22Rv1 (cell line): ENCODE measurements around the gene KRT4.

Experiments used
- ZFX ChIP-seq: fragments of 450-650 bp; IDR thresholded peaks from 2 replicates; pipeline ENCODE4 v1.6.1; 2017; ENCODE audit warnings: antibody characterized with exemption, borderline replicate concordance
- TF ChIP-seq, protein P1 (sequence below): fragments of 450-650 bp; IDR thresholded peaks from 2 replicates; pipeline ENCODE4 v1.5.1; 2017; ENCODE audit warnings: mild to moderate bottlenecking

DNA sequence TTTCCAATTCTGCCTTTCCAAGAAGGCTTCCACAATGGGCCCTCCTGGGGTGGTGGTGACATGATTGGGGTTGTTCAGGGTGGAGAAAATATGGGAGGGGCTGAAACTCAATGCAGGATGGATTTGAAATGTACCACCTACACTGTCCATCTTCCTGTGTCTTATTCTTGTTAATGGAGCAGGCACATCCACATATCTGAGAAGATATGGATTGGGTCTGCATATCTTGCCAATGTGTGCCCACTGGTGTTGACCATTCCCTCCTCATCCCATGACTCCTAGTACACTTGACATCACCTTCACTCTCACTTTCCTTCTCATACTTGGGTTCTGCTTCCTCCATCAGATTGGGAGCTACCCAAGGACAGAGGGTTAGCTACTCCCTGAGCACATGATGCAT lies 44.0 kb downstream of the KRT4 start:
- TF ChIP-seq, protein P1, sequence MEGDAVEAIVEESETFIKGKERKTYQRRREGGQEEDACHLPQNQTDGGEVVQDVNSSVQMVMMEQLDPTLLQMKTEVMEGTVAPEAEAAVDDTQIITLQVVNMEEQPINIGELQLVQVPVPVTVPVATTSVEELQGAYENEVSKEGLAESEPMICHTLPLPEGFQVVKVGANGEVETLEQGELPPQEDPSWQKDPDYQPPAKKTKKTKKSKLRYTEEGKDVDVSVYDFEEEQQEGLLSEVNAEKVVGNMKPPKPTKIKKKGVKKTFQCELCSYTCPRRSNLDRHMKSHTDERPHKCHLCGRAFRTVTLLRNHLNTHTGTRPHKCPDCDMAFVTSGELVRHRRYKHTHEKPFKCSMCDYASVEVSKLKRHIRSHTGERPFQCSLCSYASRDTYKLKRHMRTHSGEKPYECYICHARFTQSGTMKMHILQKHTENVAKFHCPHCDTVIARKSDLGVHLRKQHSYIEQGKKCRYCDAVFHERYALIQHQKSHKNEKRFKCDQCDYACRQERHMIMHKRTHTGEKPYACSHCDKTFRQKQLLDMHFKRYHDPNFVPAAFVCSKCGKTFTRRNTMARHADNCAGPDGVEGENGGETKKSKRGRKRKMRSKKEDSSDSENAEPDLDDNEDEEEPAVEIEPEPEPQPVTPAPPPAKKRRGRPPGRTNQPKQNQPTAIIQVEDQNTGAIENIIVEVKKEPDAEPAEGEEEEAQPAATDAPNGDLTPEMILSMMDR = no peak
- TF ChIP-seq ZFX = no peak
